ENCODE results near the gene BCL2L2.

GRCh38 chr14:23349156-23349845, 42.7 kb downstream of the BCL2L2 start:
- TF ChIP-seq CTCF (IDR thresholded peaks at IDR 0.05) (no peak), POLR2A (IDR thresholded peaks at IDR 0.05) (no peak)
